Lung (tissue), 12 donors: ENCODE measurements around the gene IGSF6. TPM values are rescaled to one million over a fixed set of nuclear protein-coding genes. Genes with fewer than 3 reads are reported as not detected.
"Not testable (repeated sequence)": the region's sequence is repeated elsewhere in the genome, so short reads cannot be mapped to it uniquely, and the experiment has no call there.

ENCODE experiments used
- ATAC-seq: fragments of 200-7000 bp; cut with Tn5 transposase; one replicate; pipeline ENCODE4 v1.9.1; 2020; ENCODE audit warnings: moderate number of reproducible peaks; ENCODE audit not compliant: insufficient read depth, low FRiP score
- DNase-seq, 3 donors: peaks; one replicate each; pipeline ENCODE4 v3.0.0-alpha.2; 2013 to 2017
- H3K27ac ChIP-seq, 2 donors: one replicate each; pipeline ENCODE4 v1.5.1; 2013; ENCODE audit warnings: mild to moderate bottlenecking in 2 of 2, moderate library complexity in 2 of 2, control low read depth in 1 of 2, inconsistent platforms in 1 of 2, low read depth in 1 of 2, low read length in 1 of 2
- H3K27me3 ChIP-seq, 3 donors: one replicate each; pipeline ENCODE4 v1.5.1; 2013; ENCODE audit warnings: low read length in 2 of 3; ENCODE audit not compliant: control insufficient read depth in 3 of 3, insufficient read depth in 3 of 3
- H3K36me3 ChIP-seq, 4 donors: one replicate each; pipeline ENCODE4 v1.5.1; 2013; ENCODE audit warnings: low read length in 4 of 4, mild to moderate bottlenecking in 1 of 4, moderate library complexity in 1 of 4; ENCODE audit not compliant: control insufficient read depth in 4 of 4, insufficient read depth in 4 of 4
- H3K4me1 ChIP-seq, 5 donors: one replicate each; pipeline ENCODE4 v1.5.1; 2013; ENCODE audit warnings: low read length in 5 of 5, mild to moderate bottlenecking in 2 of 5, moderate library complexity in 1 of 5; ENCODE audit not compliant: control insufficient read depth in 5 of 5, insufficient read depth in 5 of 5
- H3K4me3 ChIP-seq: one replicate; pipeline ENCODE4 v1.5.1; 2013; ENCODE audit warnings: mild to moderate bottlenecking, control low read depth, moderate library complexity
- H3K9ac ChIP-seq, 2 donors: one replicate each; pipeline ENCODE4 v1.5.1; 2013; ENCODE audit warnings: low read length in 2 of 2, control low read depth in 1 of 2; ENCODE audit not compliant: insufficient read depth in 1 of 2
- H3K9me3 ChIP-seq, 4 donors: one replicate each; pipeline ENCODE4 v1.5.1; 2013; ENCODE audit warnings: low read length in 3 of 4, mild to moderate bottlenecking in 1 of 4, moderate library complexity in 1 of 4; ENCODE audit not compliant: control insufficient read depth in 4 of 4, insufficient read depth in 3 of 4
- WGBS, 2 donors: extraction: QIAGEN DNeasy Blood & Tissue Kit; methylation state at CpG; one replicate each; pipeline ENCODE4 v1.1.7; 2013; 5-methylcytosine and 5-hydroxymethylcytosine counted together
- polyA plus RNA-seq, 2 donors: library from polyadenylated mRNA; stranded (reverse); fragments of 200-250 nt; gene quantifications; one replicate each; pipeline ENCODE4 v1.2.1, GENCODE V29; 2013
- total RNA-seq, 2 donors: library from RNA; depleted of rRNA in 1 of 2; stranded (reverse); fragments of >200 nt in 1 of 2; gene quantifications; one replicate each; pipeline ENCODE4 v1.2.1, GENCODE V29; 2014 to 2021
- TF ChIP-seq, protein P1 (sequence below): IDR thresholded peaks from 2 replicates; pipeline ENCODE4 v1.5.1; 2012; ENCODE audit warnings: mild to moderate bottlenecking; ENCODE audit errors: control extremely low read depth, extremely low read depth
- donor health status: control.
- donor health status: control.
- donor health status: Bipolar disorder and iron deficiency.
- donor health status: healthy.
- donor health status: DM: yes; HTN: yes; CAD: no.

The IGSF6 gene
- total and polyA plus RNA-seq, 4 donors, result 12.2 to 54.3 (median 38.8) TPM

DNA sequence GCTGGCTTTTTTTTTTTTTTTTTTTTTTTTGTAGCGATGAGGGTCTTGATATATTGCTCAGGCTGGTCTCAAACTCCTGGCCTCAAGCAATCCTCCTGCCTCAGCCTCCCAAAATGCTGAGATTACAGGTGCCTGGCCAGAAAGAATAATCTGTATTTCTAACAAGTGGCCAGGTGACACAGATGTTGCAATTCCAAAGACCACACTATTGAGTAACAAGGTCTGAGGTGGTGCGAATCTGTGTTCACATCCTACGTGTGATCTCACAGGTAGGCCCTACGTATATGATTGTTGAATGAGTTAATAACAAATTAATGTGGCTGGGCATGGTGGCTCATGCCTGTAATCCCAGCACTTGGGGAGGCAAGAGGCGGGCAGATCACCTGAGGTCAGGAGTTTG lies 44.6 kb upstream of the IGSF6 start:
- TF ChIP-seq, protein P1, sequence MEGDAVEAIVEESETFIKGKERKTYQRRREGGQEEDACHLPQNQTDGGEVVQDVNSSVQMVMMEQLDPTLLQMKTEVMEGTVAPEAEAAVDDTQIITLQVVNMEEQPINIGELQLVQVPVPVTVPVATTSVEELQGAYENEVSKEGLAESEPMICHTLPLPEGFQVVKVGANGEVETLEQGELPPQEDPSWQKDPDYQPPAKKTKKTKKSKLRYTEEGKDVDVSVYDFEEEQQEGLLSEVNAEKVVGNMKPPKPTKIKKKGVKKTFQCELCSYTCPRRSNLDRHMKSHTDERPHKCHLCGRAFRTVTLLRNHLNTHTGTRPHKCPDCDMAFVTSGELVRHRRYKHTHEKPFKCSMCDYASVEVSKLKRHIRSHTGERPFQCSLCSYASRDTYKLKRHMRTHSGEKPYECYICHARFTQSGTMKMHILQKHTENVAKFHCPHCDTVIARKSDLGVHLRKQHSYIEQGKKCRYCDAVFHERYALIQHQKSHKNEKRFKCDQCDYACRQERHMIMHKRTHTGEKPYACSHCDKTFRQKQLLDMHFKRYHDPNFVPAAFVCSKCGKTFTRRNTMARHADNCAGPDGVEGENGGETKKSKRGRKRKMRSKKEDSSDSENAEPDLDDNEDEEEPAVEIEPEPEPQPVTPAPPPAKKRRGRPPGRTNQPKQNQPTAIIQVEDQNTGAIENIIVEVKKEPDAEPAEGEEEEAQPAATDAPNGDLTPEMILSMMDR, result no peak
- Histone ChIP-seq H3K9me3 (no peaks in the 10 kb centered on the region), H3K9ac (no peak overlapping the region), H3K27ac (no peak overlapping the region), H3K4me1 (no peaks in the 10 kb centered on the region), H3K36me3 (no peaks in the 10 kb centered on the region), H3K4me3 (no peak overlapping the region), H3K27me3 (no peaks in the 10 kb centered on the region)
- DNase-seq (no peak), ATAC-seq (no peak)
- WGBS, 2 donors, result 86% methylated on average over 5 of the region's 5 CpGs

DNA sequence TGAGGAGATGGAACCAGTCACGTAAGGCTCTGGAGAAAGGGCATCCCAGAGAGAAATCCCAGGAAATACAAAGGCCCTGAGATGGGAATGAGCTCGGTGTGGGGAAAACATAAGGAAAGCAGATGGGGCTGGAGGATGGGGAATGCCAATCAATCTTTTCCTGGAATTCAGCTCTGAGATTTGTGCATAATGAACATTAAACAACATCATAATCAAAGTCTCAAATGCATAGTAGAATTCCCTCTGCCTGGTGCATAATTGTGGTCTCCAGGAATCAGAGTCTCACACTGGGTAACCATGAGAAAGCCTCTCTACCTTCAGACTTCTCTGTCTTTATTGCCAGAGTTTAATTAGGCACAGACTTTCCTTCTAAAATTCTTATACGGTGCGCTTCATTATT lies 42.2 kb upstream of the IGSF6 start:
- Histone ChIP-seq H3K9ac (no peak overlapping the region), H3K27ac (no peak overlapping the region), H3K9me3 (no peaks in the 10 kb centered on the region), H3K4me1 (no peaks in the 10 kb centered on the region), H3K36me3 (no peaks in the 10 kb centered on the region), H3K27me3 (no peaks in the 10 kb centered on the region), H3K4me3 (no peak overlapping the region)
- DNase-seq (no peak), ATAC-seq (no peak)
- 87 to 91% methylated on average over 4 of the region's 4 CpGs for WGBS, 2 donors
- TF ChIP-seq, protein P1, result no peak

DNA sequence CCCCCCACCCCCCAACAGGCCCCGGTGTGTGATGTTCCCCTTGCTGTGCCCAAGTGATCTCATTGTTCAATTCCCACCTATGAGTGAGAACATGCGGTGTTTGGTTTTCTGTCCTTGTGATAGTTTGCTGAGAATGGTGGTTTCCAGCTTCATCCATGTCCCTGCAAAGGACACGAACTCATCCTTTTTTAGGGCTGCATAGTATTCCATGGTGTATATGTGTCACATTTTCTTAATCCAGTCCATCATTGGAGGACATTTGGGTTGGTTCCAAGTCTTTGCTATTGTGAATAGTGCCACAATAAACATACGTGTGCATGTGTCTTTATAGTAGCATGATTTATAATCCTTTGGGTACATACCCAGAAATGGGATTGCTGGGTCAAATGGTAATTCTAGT lies 38.6 kb upstream of the IGSF6 start:
- H3K9me3 ChIP-seq, H3K4me3 ChIP-seq, H3K9ac ChIP-seq, H3K36me3 ChIP-seq, H3K27me3 ChIP-seq, H3K27ac ChIP-seq, H3K4me1 ChIP-seq, DNase-seq, ATAC-seq: not testable (repeated sequence)
- 74 to 86% methylated on average over 4 of the region's 4 CpGs for WGBS, 2 donors

DNA sequence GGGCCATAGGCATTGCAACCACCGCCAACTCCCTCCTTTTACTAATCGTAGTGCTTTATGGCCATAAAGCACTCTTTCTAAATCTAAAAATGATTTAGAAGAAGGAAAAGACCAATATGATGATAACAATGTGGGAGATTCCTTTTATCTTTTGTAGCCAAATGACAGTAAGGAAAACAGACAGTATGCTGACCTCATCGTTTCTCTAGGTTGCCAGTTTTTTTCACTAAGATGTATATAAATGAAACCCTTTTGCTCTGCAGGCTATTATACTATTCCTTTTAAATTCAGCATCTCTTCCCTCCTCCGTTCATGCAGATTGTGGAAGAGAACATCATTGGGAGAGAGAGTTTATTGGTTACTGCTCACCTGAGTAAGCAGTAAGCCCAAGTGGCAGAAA lies 36.7 kb upstream of the IGSF6 start:
- DNase-seq, result no peak
- 66 to 82% methylated on average over 4 of the region's 4 CpGs for WGBS, 2 donors
- H3K9me3 ChIP-seq, result peaks cover 0 to 5% (median 2%) of the 10 kb centered on the region in 4 donors
- TF ChIP-seq, protein P1, result no peak
- H3K36me3 ChIP-seq, result no peaks in the 10 kb centered on the region
- no peak overlapping the region for H3K27ac ChIP-seq
- peaks cover 0 to 2% (median 0%) of the 10 kb centered on the region in 5 donors for H3K4me1 ChIP-seq
- no peak for ATAC-seq
- H3K27me3 ChIP-seq, result no peaks in the 10 kb centered on the region
- H3K4me3 ChIP-seq, result no peak overlapping the region
- H3K9ac ChIP-seq, result no peak overlapping the region
